Measurements from ENCODE around the gene PRDX6. TPM values are rescaled to one million over a fixed set of nuclear protein-coding genes. Genes with fewer than 3 reads are reported as not detected.

Gene PRDX6
- total and polyA plus RNA-seq, 2 of the 4 experiments (the other 2 are of a cell fraction) = 373 to 426 TPM

DNA sequence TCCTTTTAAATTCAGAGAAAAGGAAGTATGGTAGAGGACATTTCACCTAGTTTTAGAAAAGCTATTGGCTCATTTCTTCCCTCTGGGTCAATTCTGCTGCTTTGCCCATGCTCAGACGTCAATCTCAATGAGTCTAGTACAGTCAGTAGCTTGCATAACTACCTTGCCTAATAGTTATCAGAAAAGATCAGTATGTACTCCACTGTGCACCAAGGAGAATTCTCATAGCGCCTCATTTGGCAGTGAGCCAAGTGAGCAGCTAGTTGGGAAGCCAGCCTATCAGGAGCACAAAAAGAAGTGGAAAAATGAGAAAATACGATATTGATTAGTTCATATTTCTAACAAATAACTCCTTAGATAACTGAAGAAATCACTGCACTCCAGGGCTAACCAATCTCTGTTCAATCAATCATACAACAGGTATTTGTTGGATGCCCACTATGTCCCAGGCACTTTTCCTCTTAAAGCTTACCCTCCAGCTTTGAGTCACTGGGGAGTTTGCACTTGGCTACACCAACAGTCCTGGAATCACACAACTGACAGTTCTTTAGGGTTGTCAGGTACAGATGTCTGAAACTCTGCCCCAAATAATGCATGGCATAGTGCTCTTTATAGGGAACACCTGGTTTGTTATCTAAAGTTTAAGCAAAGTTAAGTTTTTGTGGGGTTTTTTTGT lies 50.2 kb downstream of the PRDX6 start:
- Histone ChIP-seq H4K20me1 (ENCODE audit: insufficient read depth, low read length) (no peaks in the 10 kb centered on the region), H3K4me3 (ENCODE audit: insufficient read depth, low read depth, low read length) (no peak overlapping the region), H3K9me1 (ENCODE audit: insufficient read depth, low read length) (no peaks in the 10 kb centered on the region), H3K36me3 (ENCODE audit: control insufficient read depth, insufficient read depth, low read length) (no peaks in the 10 kb centered on the region), H2BK20ac (ENCODE audit: low read depth, low read length) (no peak overlapping the region), H4K8ac (ENCODE audit: low read depth in 2 of 2, low read length in 2 of 2) (no peak overlapping the region), H3K14ac (replicated peaks; ENCODE audit: low read depth, low read length) (no peak overlapping the region), H3K4me1 (ENCODE audit: control insufficient read depth, insufficient read depth, low read length) (no peaks in the 10 kb centered on the region), H2AFZ (replicated peaks; ENCODE audit: low read length, poor library complexity) (no peak overlapping the region), H3K9me3 (ENCODE audit: control insufficient read depth, insufficient read depth, low read length) (no peaks in the 10 kb centered on the region), H2BK15ac (ENCODE audit: low read depth, low read length) (no peak overlapping the region), H3K9ac (ENCODE audit: low read depth, low read length) (no peak overlapping the region), H3K23ac (ENCODE audit: low read depth, low read length) (no peak overlapping the region), H3K27me3 (ENCODE audit: control insufficient read depth, insufficient read depth, low read length) (peaks cover 5% of the 10 kb centered on the region), H3K4me2 (ENCODE audit: low read depth, low read length) (no peak overlapping the region), H3K56ac (ENCODE audit: extremely low read depth, insufficient read depth, low read length) (no peak overlapping the region), H4K5ac (ENCODE audit: low read depth, low read length) (no peak overlapping the region), H3K27ac (ENCODE audit: insufficient read depth, low read length) (no peak overlapping the region), H2BK5ac (ENCODE audit: low read depth, low read length, poor library complexity, severe bottlenecking) (no peak overlapping the region), H2BK120ac (ENCODE audit: low read depth, low read length) (no peak overlapping the region), H3K18ac (ENCODE audit: low read depth, low read length) (no peak overlapping the region), H2AK9ac (replicated peaks; ENCODE audit: low read depth, low read length, poor library complexity) (no peak overlapping the region), H3K4ac (ENCODE audit: low read depth, low read length) (no peak overlapping the region), H3K79me1 (ENCODE audit: low read depth in 1 of 2, low read length in 2 of 2) (no peaks in the 10 kb centered on the region), H2AK5ac (ENCODE audit: low read depth, low read length) (no peak overlapping the region), H4K91ac (ENCODE audit: insufficient read depth, low read depth, low read length) (no peak overlapping the region)
- no CpG with 5 or more reads among the region's 3 CpGs for WGBS, 2 experiments (ENCODE audit: extremely low coverage in 2 of 2, insufficient read length in 1 of 2)
- POLR2A ChIA-PET (ENCODE audit: unreplicated experiment) = no interaction called here
- BruUV-seq (replicated peaks) = no TSS peak
- DNase-seq = no peak
- no peak for ATAC-seq (ENCODE audit: low read depth)
- CTCF ChIA-PET = no interaction called here
- intact Hi-C loops (cut with micrococcal nuclease) (no loop called here), in situ Hi-C loops (cut with MboI; ENCODE audit: low sequenced_read_pairs) (no loop called here), dilution Hi-C loops (cut with HindIII; ENCODE audit: low sequenced_read_pairs, unreplicated experiment) (no loop called here)
- TF ChIP-seq, protein P1, sequence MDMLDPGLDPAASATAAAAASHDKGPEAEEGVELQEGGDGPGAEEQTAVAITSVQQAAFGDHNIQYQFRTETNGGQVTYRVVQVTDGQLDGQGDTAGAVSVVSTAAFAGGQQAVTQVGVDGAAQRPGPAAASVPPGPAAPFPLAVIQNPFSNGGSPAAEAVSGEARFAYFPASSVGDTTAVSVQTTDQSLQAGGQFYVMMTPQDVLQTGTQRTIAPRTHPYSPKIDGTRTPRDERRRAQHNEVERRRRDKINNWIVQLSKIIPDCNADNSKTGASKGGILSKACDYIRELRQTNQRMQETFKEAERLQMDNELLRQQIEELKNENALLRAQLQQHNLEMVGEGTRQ (IDR thresholded peaks at IDR 0.05; ENCODE audit: low read depth, low read length) = no peak
- TF ChIP-seq CHD1 (IDR thresholded peaks at IDR 0.05; ENCODE audit: low read depth, low read length) = no peak
- TF ChIP-seq MXI1 (IDR thresholded peaks at IDR 0.05; ENCODE audit: borderline replicate concordance, low read depth, low read length) = no peak
- TF ChIP-seq BHLHE40 (IDR thresholded peaks at IDR 0.05; ENCODE audit: low read depth, low read length) = no peak
- no peak for TF ChIP-seq MAFK (IDR thresholded peaks at IDR 0.05; ENCODE audit: low read depth, low read length)
- TF ChIP-seq, protein P2, sequence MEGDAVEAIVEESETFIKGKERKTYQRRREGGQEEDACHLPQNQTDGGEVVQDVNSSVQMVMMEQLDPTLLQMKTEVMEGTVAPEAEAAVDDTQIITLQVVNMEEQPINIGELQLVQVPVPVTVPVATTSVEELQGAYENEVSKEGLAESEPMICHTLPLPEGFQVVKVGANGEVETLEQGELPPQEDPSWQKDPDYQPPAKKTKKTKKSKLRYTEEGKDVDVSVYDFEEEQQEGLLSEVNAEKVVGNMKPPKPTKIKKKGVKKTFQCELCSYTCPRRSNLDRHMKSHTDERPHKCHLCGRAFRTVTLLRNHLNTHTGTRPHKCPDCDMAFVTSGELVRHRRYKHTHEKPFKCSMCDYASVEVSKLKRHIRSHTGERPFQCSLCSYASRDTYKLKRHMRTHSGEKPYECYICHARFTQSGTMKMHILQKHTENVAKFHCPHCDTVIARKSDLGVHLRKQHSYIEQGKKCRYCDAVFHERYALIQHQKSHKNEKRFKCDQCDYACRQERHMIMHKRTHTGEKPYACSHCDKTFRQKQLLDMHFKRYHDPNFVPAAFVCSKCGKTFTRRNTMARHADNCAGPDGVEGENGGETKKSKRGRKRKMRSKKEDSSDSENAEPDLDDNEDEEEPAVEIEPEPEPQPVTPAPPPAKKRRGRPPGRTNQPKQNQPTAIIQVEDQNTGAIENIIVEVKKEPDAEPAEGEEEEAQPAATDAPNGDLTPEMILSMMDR (conservative IDR thresholded peaks at IDR 0.05; ENCODE audit: low read depth, low read length) = no peak
- TF ChIP-seq RCOR1 (IDR thresholded peaks at IDR 0.05; ENCODE audit: insufficient replicate concordance, low read length) = no peak
- no peak for TF ChIP-seq NFE2L2 (IDR thresholded peaks at IDR 0.05; ENCODE audit: low read depth, low read length)
- no peak for TF ChIP-seq FOS (IDR thresholded peaks at IDR 0.05; ENCODE audit: low read depth, low read length)
- TF ChIP-seq SMC3 (IDR thresholded peaks at IDR 0.05; ENCODE audit: low read depth, low read length) = no peak
- no peak for TF ChIP-seq MAZ (IDR thresholded peaks at IDR 0.05; ENCODE audit: borderline replicate concordance, low read depth, low read length)
- no peak for TF ChIP-seq POLR2A (IDR thresholded peaks at IDR 0.05; ENCODE audit: low read depth, low read length)
- TF ChIP-seq CEBPB (IDR thresholded peaks at IDR 0.05; ENCODE audit: low read depth, low read length) = no peak
- TF ChIP-seq, protein P3, sequence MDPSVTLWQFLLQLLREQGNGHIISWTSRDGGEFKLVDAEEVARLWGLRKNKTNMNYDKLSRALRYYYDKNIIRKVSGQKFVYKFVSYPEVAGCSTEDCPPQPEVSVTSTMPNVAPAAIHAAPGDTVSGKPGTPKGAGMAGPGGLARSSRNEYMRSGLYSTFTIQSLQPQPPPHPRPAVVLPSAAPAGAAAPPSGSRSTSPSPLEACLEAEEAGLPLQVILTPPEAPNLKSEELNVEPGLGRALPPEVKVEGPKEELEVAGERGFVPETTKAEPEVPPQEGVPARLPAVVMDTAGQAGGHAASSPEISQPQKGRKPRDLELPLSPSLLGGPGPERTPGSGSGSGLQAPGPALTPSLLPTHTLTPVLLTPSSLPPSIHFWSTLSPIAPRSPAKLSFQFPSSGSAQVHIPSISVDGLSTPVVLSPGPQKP (IDR thresholded peaks at IDR 0.05; ENCODE audit: borderline replicate concordance, low read depth, low read length) = no peak
- TF ChIP-seq RAD21 (IDR thresholded peaks at IDR 0.05; ENCODE audit: low read length) = no peak
- TF ChIP-seq RFX5 (IDR thresholded peaks at IDR 0.05; ENCODE audit: low read depth, low read length) = no peak

All from IMR-90 (cell line).